Bronchial epithelial cell (primary cell): ENCODE measurements around the gene TXNDC8. TPM values are rescaled to one million over a fixed set of nuclear protein-coding genes. Genes with fewer than 3 reads are reported as not detected.

ENCODE experiments used
- DNase-seq: peaks from one replicate; pipeline ENCODE4 v3.0.0-alpha.2; 2010; ENCODE audit warnings: low read depth
- FAIRE-seq: peaks from 2 replicates; lab custom pipeline; 2011; peaks lifted over from hg19 to GRCh38; lab: Jason Lieb, UNC
- H3K27me3 ChIP-seq: 2 replicates; pipeline ENCODE4 v1.5.1; 2011; ENCODE audit warnings: low read length; ENCODE audit not compliant: control insufficient read depth, insufficient read depth
- H3K36me3 ChIP-seq: 2 replicates; pipeline ENCODE4 v1.5.1; 2011; ENCODE audit warnings: low read length; ENCODE audit not compliant: control insufficient read depth, insufficient read depth
- H3K4me3 ChIP-seq: 2 replicates; pipeline ENCODE4 v1.5.1; 2011; ENCODE audit warnings: mild to moderate bottlenecking, low read depth, low read length, control low read depth
- CTCF ChIP-seq: IDR thresholded peaks from 2 replicates; pipeline ENCODE4 v1.5.1; 2011; ENCODE audit warnings: mild to moderate bottlenecking, moderate library complexity, low read length, control low read depth, inconsistent platforms; ENCODE audit not compliant: insufficient read depth, severe bottlenecking
- total RNA-seq: library from RNA; depleted of rRNA; stranded (reverse); fragments of >200 nt; gene quantifications from 2 replicates; pipeline ENCODE4 v1.2.1, GENCODE V29; 2014

The TXNDC8 gene
- total RNA-seq, 1 donor from 2014 or later = not detected

GRCh38 chr9:110357505-110357904, 19.8 kb upstream of the TXNDC8 start:
- Histone ChIP-seq H3K4me3 (no peak overlapping the region), H3K27me3 (no peaks in the 10 kb centered on the region), H3K36me3 (no peaks in the 10 kb centered on the region)
- TF ChIP-seq CTCF = no peak
- DNase-seq (peak; percentile 62), FAIRE-seq (no peak)

DNA sequence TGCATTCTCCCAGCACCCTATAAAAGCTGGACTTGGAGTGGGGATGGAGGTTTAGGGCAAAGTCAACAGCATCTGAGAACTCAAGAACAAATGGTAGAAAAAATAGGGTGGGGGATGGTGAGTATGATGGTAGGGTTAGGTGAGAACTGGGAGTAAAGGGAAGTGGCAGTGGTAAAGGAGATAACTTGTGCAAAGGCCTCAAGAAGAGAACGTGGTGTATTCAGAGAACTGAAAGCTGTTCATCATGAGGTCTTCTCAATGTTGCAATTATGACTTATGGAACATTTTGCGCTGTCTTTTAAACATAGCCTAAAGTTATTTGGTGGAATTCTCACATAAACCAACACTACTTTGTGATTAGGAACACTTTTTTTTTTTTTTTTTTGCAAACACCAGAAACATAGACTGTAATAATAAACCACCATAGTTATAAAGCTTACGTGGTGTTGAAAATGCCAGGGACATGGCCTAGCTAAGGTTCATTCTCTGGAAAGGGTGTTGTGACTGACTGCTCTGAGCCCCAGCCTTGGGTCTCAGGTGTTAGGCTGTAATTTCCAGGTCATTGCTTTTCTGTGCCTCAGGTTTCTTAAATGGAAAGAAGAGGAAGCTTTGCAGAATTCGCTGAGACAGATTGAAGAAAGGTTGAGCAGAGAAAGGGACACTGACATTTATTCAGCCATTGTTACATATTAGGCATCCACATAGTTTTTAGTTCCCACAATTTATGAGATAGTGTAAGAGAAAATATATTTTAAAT, 19.2 kb upstream of the TXNDC8 start:
- H3K4me3 ChIP-seq = no peak overlapping the region
- H3K27me3 ChIP-seq = no peaks in the 10 kb centered on the region
- H3K36me3 ChIP-seq = no peaks in the 10 kb centered on the region
- no peak for FAIRE-seq
- DNase-seq = no peak
- no peak for TF ChIP-seq CTCF

DNA sequence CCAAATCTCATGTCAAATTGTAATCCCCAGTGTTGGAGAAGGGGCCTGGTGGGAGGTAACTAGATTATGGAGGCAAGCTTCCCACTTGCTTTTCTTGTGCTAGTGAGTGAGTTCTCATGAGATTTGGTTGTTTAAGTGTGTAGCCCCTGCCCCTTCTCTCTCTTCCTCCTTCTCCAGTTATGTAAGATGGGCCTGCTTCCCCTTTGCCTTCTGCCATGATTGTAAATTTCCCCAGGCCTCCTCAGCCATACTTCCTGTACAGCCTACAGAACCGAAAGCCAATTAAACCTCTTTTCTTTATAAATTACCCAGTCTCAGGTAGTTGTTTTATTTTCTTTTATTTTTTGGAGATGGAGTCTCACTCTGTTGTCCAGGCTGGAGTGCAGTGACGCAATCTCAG, 18.2 kb upstream of the TXNDC8 start:
- DNase-seq = no peak
- TF ChIP-seq CTCF = no peak
- FAIRE-seq = no peak
- Histone ChIP-seq H3K36me3 (no peaks in the 10 kb centered on the region), H3K4me3 (no peak overlapping the region), H3K27me3 (no peaks in the 10 kb centered on the region)

GRCh38 chr9:110351009-110351467, 13.4 kb upstream of the TXNDC8 start:
- Histone ChIP-seq H3K36me3 (no peaks in the 10 kb centered on the region), H3K27me3 (no peaks in the 10 kb centered on the region), H3K4me3 (no peak overlapping the region)
- no peak for TF ChIP-seq CTCF
- DNase-seq = peak; percentile 85
- FAIRE-seq = no peak

DNA sequence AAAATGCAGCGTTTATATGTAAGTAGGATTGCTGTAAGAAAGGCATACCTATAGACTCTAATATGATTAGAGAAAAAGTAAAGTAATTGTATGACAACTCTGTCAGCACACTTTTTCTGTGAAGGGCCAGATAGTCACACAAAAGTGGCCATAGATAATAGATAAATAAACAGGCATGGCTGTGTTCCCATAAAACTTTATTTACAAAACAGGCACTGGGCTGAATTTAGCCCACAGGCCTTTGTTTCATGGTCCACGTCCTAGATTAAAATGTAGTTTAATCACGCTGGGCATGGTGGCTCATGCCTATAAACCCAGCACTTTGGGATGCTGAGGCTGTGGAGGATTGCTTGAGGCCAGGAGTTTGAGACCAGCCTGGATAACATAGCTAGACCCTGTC, 8.7 kb upstream of the TXNDC8 start:
- H3K27me3 ChIP-seq = no peaks in the 10 kb centered on the region
- no peak for DNase-seq
- no peaks in the 10 kb centered on the region for H3K36me3 ChIP-seq
- no peak overlapping the region for H3K4me3 ChIP-seq
- no peak for TF ChIP-seq CTCF
- no peak for FAIRE-seq

DNA sequence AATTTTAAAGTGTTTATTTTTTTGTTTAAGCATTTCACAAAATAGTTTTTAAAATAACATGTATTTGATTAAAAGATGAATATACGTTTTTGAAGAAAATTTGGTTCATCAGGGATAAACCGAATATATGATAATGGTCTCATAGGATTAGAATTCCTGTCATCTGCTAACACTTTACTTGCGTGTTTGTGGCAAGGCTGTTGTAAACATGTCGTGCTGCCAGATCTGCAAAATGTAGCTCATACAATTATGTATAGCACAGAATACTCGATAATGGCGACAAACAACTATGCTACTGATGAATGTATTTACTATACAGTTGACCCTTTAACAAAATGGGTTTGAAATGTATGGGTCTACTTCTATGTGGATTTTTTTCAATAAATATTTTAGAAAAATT, 7.2 kb upstream of the TXNDC8 start:
- FAIRE-seq (no peak), DNase-seq (no peak)
- TF ChIP-seq CTCF = no peak
- Histone ChIP-seq H3K36me3 (no peaks in the 10 kb centered on the region), H3K27me3 (no peaks in the 10 kb centered on the region), H3K4me3 (no peak overlapping the region)
